Right ventricle myocardium superior (tissue), 1 donor: ENCODE results near the gene CIITA. TPM values are rescaled to one million over a fixed set of nuclear protein-coding genes. Genes with fewer than 3 reads are reported as not detected.

ENCODE experiments used
- ATAC-seq: fragments of 200-7000 bp; cut with Tn5 transposase; one replicate; pipeline ENCODE4 v1.9.1; 2020; ENCODE audit warnings: mild to moderate bottlenecking; ENCODE audit not compliant: poor library complexity
- DNase-seq: peaks from one replicate; pipeline ENCODE4 v3.0.0-alpha.2; 2020
- intact Hi-C: fragments of 100-400 bp; cut with DNase I; formaldehyde crosslinking; loops from one replicate; pipeline ENCODE4 v1.11.2; 2022
- total RNA-seq: library from RNA; stranded (reverse); fragmentation: NEBNext Ultra II Directional; extraction: Animal tissue kit (Norgen Biotek cat#: 25700); gene quantifications from one replicate; pipeline ENCODE4 v1.2.1, GENCODE V29; 2021
- donor health status: DM: no; HTN: yes; CAD: no; lungs with severe emphysema.

CIITA gene
- total RNA-seq, 1 donor from 2014 or later = 7.9 TPM

- intact Hi-C loops = no loop called here
- peak; percentile 59 for DNase-seq
- peak; percentile 58 for ATAC-seq
Measured at GRCh38 chr16:10871157-10871991, 5.6 kb upstream of the CIITA start.

DNA sequence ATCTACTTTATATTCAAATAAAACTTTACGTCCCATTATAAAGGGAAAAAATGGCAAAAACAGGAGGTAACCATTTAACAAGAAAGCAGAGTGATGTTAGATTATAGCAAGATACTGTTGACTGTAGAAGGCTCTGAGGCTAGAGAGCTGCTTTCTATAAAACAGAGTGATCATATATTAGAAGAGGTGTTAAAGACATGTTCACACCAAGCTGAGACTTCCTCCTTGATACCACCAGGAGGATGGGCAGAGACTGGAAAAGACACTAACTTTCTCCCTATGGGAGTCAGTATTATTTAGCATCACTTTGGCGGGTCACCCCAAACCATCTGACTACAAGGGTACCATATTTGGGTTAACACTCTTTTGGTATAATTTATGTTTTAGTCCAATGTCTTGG is 687 bp upstream of the CIITA start:
- DNase-seq (no peak), ATAC-seq (no peak)
- intact Hi-C loops = no loop called here

GRCh38 chr16:10877472-10877946 is 507 bp downstream of the CIITA start:
- ATAC-seq = no peak
- no peak for DNase-seq
- intact Hi-C loops = no loop called here

GRCh38 chr16:10878328-10878643 is 1.3 kb downstream of the CIITA start:
- DNase-seq (no peak), ATAC-seq (no peak)
- intact Hi-C loops = loop anchor here (2.0 kb wide), 1 partner anchor 49 kb away; no protein-coding TSS in a partner anchor

- DNase-seq (peak; percentile 73), ATAC-seq (peak; percentile 83)
- intact Hi-C loops = loop anchor here (2.0 kb wide), 1 partner anchor 50 kb away; no protein-coding TSS in a partner anchor
Measured at GRCh38 chr16:10878644-10879501, 1.9 kb downstream of the CIITA start.

- intact Hi-C loops = loop anchor here (2.0 kb wide), 1 partner anchor 51 kb away; no protein-coding TSS in a partner anchor
- ATAC-seq (no peak), DNase-seq (no peak)
Measured at GRCh38 chr16:10879681-10880589, 2.9 kb downstream of the CIITA start.

DNA sequence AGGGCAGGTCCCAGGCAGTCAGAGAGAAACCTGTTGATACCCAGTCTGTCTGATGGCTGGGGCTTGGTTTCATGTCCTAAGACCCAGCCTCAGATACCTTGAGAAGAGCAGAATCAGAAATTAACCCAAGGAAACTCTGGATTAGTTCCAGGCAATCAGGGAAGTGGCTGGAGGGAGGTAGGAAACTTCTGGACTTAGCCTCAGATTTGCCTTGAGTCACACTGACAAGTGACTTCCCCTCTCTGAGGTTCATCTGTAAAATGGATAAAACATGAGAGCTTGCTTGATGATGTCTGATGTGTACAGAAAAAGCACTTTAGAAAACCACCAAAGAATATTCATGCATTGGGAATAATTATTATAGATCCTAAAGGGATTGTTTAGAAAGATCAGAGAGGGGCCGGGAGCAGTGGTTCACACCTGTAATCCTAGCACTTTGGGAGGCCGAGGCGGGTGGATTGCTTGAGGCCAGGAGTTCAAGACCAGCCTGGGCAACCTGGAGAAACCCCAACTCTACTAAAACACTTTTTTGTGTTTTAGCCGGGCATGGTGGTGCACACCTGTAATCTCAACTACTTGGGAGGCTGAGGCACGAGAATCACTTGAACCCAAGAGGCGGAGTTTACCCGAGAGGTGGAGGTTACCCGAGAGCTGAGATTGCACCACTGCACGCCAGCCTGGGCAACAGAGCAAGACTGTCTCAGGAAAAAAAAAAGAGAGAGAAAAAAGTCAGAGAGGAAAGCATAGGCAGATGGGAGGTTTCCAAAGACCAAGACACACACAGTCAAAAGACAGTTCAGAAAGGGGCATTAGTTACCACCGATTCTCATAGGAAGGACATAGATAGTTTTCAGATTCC is 3.8 kb downstream of the CIITA start:
- intact Hi-C loops = no loop called here
- no peak for ATAC-seq

DNA sequence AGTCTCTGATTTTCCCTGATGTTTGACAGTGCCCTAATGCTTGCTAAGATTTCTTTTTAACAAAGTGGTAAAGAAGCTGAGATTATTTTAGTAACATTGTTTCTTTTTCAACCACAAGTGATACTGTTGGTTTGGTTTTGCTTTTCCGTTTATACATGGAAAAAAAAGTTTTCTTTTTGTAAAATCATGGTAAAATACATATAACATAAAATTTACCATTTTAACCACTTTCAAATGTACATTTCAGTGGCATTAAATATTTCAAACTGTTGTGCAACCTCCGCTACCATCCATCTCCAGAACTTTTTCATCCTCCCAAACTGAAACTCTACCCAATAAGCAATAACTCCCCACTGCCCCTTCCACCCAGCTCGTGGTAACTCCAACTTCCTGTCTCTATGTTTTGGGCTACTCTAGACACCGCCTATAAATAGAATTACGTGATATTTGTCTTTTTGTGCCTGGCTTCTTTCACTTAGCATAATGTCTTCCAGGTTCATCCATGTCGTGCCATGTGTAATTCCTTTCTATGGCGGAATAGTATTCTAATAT is 4.6 kb downstream of the CIITA start:
- no peak for DNase-seq
- intact Hi-C loops = no loop called here
- no peak for ATAC-seq

More for the DNA sequence above, 3.8 kb downstream of the CIITA start:
- no peak for DNase-seq

DNA sequence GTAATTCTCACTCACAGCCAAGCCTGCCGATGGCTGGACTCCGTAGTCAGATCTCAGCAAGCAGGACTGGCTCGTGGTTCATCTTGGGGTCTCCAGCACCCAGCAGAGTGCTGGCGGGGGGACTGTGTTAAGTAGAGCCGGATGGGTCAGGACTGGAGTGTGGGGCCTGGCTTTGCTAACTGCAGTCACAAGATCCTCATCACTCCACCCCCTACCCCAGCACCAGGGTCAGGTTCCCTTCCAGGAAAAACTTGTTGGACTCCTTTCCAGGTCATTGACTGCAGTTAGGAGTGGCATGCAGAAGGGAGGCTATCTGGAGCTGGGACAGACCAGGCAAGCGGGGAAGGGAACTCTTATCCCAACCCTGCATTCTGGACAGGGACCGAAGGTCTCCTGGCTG is 6.0 kb downstream of the CIITA start:
- no peak for DNase-seq
- no peak for ATAC-seq
- intact Hi-C loops = no loop called here

- DNase-seq = no peak
- no peak for ATAC-seq
- intact Hi-C loops = no loop called here
Measured at GRCh38 chr16:10885246-10885645, 8.2 kb downstream of the CIITA start.

GRCh38 chr16:10888320-10888937 is 11.4 kb downstream of the CIITA start:
- ATAC-seq (no peak), DNase-seq (peak; percentile 55)
- intact Hi-C loops = no loop called here

GRCh38 chr16:10889855-10890254 is 12.9 kb downstream of the CIITA start:
- intact Hi-C loops = no loop called here
- ATAC-seq (no peak), DNase-seq (no peak)

- intact Hi-C loops = no loop called here
- no peak for DNase-seq
- no peak for ATAC-seq
Measured at GRCh38 chr16:10892782-10893318, 15.8 kb downstream of the CIITA start.

- ATAC-seq (peak; percentile 65), DNase-seq (peak; percentile 70)
- intact Hi-C loops = no loop called here
Measured at GRCh38 chr16:10895053-10895946, 18.3 kb downstream of the CIITA start.

GRCh38 chr16:10896165-10896564 is 19.2 kb downstream of the CIITA start:
- no peak for DNase-seq
- ATAC-seq = no peak
- intact Hi-C loops = no loop called here

GRCh38 chr16:10896723-10897122 is 19.7 kb downstream of the CIITA start:
- no peak for DNase-seq
- intact Hi-C loops = no loop called here
- no peak for ATAC-seq
